Measurements from ENCODE around the gene MTAP.

The MTAP gene

DNA sequence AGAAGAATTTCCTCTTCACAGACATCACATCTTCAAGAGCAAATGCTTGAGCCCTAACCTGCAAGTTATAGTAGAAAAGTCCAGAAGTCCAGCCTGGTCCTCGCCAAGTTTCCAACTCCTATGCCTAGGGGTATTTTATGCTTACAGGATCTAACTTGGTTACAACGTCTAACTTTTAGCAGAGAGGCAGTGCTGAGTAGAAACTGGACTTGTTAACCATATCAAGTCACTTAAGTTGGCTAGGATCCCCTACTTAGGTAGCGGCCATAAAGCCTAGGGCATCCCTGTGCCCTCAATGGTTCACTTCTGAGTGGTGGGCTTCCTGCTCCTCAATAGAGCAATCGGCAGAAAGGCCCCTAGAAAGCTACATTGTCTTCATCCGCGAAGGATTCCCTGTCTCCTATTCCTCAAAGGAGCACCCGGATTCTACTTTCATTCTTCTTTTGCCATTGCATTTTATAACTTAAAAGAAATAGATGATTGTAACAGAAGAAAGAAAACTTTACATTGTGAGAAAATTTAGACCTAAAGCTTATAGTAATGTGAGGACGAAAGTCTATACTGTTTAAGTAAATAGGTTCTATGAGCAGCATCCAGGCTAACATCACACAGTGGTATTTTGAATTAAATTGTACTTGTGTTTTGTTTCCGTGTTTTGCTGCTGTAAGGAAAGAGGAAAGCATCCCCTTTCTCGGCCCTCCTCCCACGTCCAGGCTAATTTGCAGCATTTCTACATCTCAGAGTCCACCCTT is 1.3 kb upstream of the MTAP start:
- H3K4me3 ChIP-seq (ENCODE audit: low read depth, low read length) = peak overlapping the region; percentile 82

GRCh38 chr9:21801683-21802417 is 586 bp upstream of the MTAP start:
- no peaks in the 10 kb centered on the region for H3K9me3 ChIP-seq (ENCODE audit: control insufficient read depth, insufficient read depth, low read depth, low read length)
- H3K27ac ChIP-seq (ENCODE audit: extremely low read depth, low read depth, low read length) = peak overlapping the region; percentile 80
- H3K36me3 ChIP-seq (ENCODE audit: control insufficient read depth in 2 of 2, insufficient read depth in 1 of 2, low read length in 2 of 2) = peaks cover 0 to 20% of the 10 kb centered on the region in 2 experiments; a peak in 1 of 3 replicates
- peaks cover 2% of the 10 kb centered on the region; the same call in 1 of the 2 replicates for H3K4me1 ChIP-seq (ENCODE audit: control insufficient read depth, insufficient read depth, low read length)
- ChIA-PET POLR2A (interaction anchor here (0.7 to 2.5 kb wide), 14 partner anchors 10 to 549 kb away, joined by 3 to 10 read pairs (median 4); partner anchors contain the start of genes CDKN2B and KLHL9), CTCF (interaction anchor here (0.5 to 1.3 kb wide), 4 partner anchors 10 to 1185 kb away, joined by 3 to 5 read pairs (median 4); no protein-coding TSS in a partner anchor)
- peak; percentile 33; the same call in 1 of the 2 replicates for TF ChIP-seq KLF16 (tag by site-specific recombination; IDR thresholded peaks at IDR 0.05)
- peak; percentile 46; the same call in 1 of the 2 replicates for TF ChIP-seq SP7 (tag by site-specific recombination; IDR thresholded peaks at IDR 0.05)
- no peak for TF ChIP-seq ZBTB21 (tag by site-specific recombination; IDR thresholded peaks at IDR 0.05)
- no peak for TF ChIP-seq ZNF623 (tag by site-specific recombination; IDR thresholded peaks at IDR 0.05)
- no peak for TF ChIP-seq BCL11B (tag by site-specific recombination; IDR thresholded peaks at IDR 0.05; ENCODE audit: low read depth)
- TF ChIP-seq ZEB2 (tag by site-specific recombination; IDR thresholded peaks at IDR 0.05) = 0 out of 2 replicates have a peak, but pooled peaks have one; percentile 37
- TF ChIP-seq ZNF114 (tag by site-specific recombination; IDR thresholded peaks at IDR 0.05) = no peak
- TF ChIP-seq, protein P1, sequence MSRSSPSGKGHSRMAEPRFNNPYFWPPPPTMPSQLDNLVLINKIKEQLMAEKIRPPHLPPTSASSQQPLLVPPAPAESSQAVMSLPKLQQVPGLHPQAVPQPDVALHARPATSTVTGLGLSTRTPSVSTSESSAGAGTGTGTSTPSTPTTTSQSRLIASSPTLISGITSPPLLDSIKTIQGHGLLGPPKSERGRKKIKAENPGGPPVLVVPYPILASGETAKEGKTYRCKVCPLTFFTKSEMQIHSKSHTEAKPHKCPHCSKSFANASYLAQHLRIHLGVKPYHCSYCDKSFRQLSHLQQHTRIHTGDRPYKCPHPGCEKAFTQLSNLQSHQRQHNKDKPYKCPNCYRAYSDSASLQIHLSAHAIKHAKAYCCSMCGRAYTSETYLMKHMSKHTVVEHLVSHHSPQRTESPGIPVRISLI (tag by site-specific recombination; IDR thresholded peaks at IDR 0.05) = peak; percentile 90
- peak; percentile 44; the same call in 1 of the 2 replicates for TF ChIP-seq ZNF324 (tag by site-specific recombination; IDR thresholded peaks at IDR 0.05)
- 0 out of 2 replicates have a peak, but pooled peaks have one; percentile 21 for TF ChIP-seq GFI1B (tag by site-specific recombination; IDR thresholded peaks at IDR 0.05)
- 0 out of 2 replicates have a peak, but pooled peaks have one; percentile 30 for TF ChIP-seq ZNF76 (tag by site-specific recombination; IDR thresholded peaks at IDR 0.05; ENCODE audit: borderline replicate concordance, low read depth)
- H3K4me3 ChIP-seq (ENCODE audit: low read depth, low read length) = peak overlapping the region; percentile 82

More for the DNA sequence above, 1.3 kb upstream of the MTAP start:
- ChIA-PET CTCF (interaction anchor here (0.6 to 1.3 kb wide), 2 partner anchors 11 to 333 kb away, joined by 3 to 5 read pairs; no protein-coding TSS in a partner anchor), POLR2A (interaction anchor here (1.5 to 2.5 kb wide), 4 partner anchors 206 to 466 kb away, joined by 3 to 10 read pairs (median 8); partner anchors contain the start of genes CDKN2B and KLHL9)
- peaks cover 2% of the 10 kb centered on the region; the same call in 1 of the 2 replicates for H3K4me1 ChIP-seq (ENCODE audit: control insufficient read depth, insufficient read depth, low read length)
- no peak overlapping the region; the same call in 1 of the 2 replicates for H3K27ac ChIP-seq (ENCODE audit: extremely low read depth, low read depth, low read length)
- TF ChIP-seq ZNF677 (tag by site-specific recombination; IDR thresholded peaks at IDR 0.05) = no peak
- no peak for TF ChIP-seq ZNF24 (tag by site-specific recombination; IDR thresholded peaks at IDR 0.05)
- TF ChIP-seq ZNF529 (tag by site-specific recombination; IDR thresholded peaks at IDR 0.05; ENCODE audit: insufficient replicate concordance) = no peak
- no peak for TF ChIP-seq ZBTB6 (tag by site-specific recombination; IDR thresholded peaks at IDR 0.05)
- no peak for TF ChIP-seq FEZF1 (tag by site-specific recombination; IDR thresholded peaks at IDR 0.05)
- no peak for TF ChIP-seq ZNF514 (tag by site-specific recombination; IDR thresholded peaks at IDR 0.05)
- no peak for TF ChIP-seq ZNF146 (tag by site-specific recombination; IDR thresholded peaks at IDR 0.05)
- no peak for TF ChIP-seq ZNF555 (tag by site-specific recombination; conservative IDR thresholded peaks at IDR 0.05)
- TF ChIP-seq SP2 (tag by site-specific recombination; IDR thresholded peaks at IDR 0.05) = no peak
- TF ChIP-seq KLF7 (tag by site-specific recombination; IDR thresholded peaks at IDR 0.05; ENCODE audit: borderline replicate concordance) = no peak
- TF ChIP-seq, protein P2, sequence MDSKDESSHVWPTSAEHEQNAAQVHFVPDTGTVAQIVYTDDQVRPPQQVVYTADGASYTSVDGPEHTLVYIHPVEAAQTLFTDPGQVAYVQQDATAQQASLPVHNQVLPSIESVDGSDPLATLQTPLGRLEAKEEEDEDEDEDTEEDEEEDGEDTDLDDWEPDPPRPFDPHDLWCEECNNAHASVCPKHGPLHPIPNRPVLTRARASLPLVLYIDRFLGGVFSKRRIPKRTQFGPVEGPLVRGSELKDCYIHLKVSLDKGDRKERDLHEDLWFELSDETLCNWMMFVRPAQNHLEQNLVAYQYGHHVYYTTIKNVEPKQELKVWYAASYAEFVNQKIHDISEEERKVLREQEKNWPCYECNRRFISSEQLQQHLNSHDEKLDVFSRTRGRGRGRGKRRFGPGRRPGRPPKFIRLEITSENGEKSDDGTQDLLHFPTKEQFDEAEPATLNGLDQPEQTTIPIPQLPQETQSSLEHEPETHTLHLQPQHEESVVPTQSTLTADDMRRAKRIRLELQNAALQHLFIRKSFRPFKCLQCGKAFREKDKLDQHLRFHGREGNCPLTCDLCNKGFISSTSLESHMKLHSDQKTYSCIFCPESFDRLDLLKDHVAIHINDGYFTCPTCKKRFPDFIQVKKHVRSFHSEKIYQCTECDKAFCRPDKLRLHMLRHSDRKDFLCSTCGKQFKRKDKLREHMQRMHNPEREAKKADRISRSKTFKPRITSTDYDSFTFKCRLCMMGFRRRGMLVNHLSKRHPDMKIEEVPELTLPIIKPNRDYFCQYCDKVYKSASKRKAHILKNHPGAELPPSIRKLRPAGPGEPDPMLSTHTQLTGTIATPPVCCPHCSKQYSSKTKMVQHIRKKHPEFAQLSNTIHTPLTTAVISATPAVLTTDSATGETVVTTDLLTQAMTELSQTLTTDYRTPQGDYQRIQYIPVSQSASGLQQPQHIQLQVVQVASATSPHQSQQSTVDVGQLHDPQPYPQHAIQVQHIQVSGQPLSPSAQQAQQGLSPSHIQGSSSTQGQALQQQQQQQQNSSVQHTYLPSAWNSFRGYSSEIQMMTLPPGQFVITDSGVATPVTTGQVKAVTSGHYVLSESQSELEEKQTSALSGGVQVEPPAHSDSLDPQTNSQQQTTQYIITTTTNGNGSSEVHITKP (tag by site-specific recombination; IDR thresholded peaks at IDR 0.05) = no peak
- TF ChIP-seq ZNF837 (tag by site-specific recombination; IDR thresholded peaks at IDR 0.05) = no peak
- H3K36me3 ChIP-seq (ENCODE audit: control insufficient read depth in 2 of 2, insufficient read depth in 1 of 2, low read length in 2 of 2) = peaks cover 0 to 18% of the 10 kb centered on the region in 2 experiments; a peak in 1 of 3 replicates
- no peaks in the 10 kb centered on the region for H3K9me3 ChIP-seq (ENCODE audit: control insufficient read depth, insufficient read depth, low read depth, low read length)
